ENCODE results near the gene ORAI3.

GRCh38 chr16:30980959-30981358 lies 32.1 kb downstream of the ORAI3 start:
- TF ChIP-seq CTCF (IDR thresholded peaks at IDR 0.05) (no peak), POLR2AphosphoS5 (IDR thresholded peaks at IDR 0.05) (no peak)

Measured in upper lobe of left lung (tissue), 4 donors.